ENCODE measurements around the gene CRYGB.

The CRYGB gene

DNA sequence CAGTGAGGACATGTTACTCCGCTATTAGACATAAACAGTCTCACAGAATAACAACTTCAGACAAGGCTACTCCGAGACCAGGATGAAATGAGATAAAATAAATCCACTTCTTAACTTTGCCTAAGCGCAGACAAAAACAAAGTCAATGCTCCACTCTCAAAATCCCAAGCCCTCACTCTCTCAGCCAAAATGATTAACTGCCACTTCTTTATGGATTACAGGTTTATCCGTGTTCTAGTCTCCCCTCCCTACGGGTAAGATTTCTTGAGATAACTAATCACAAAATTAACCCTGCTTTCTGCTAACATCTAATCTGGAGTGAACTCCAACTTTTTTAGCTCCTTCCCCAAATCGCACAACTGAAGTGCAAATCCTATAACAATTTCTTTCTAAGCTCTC lies 15.2 kb downstream of the CRYGB start:
- Histone ChIP-seq H3K4me2 (ENCODE audit: low read depth, low read length, poor library complexity, severe bottlenecking) (no peak overlapping the region), H3F3A (ENCODE audit: low read depth) (peaks cover 4% of the 10 kb centered on the region; the same call in 1 of the 2 replicates), H3K9me3 (ENCODE audit: insufficient read depth, low read depth, low read length) (no peaks in the 10 kb centered on the region), H4K20me1 (ENCODE audit: insufficient read depth, low read length, poor library complexity, severe bottlenecking) (no peaks in the 10 kb centered on the region), H3K4me3 (ENCODE audit: low read length, poor library complexity, severe bottlenecking) (no peak overlapping the region), H3K79me2 (ENCODE audit: insufficient read depth, low read length) (no peaks in the 10 kb centered on the region), H3K27me3 (ENCODE audit: insufficient read depth, low read length, poor library complexity, severe bottlenecking) (no peaks in the 10 kb centered on the region), H3K9ac (ENCODE audit: low read depth, low read length, poor library complexity, severe bottlenecking) (no peak overlapping the region), H3K36me3 (ENCODE audit: insufficient read depth, low read length) (no peaks in the 10 kb centered on the region), H3K4me1 (ENCODE audit: insufficient read depth, low read length, poor library complexity, severe bottlenecking) (peaks cover 25% of the 10 kb centered on the region), H2AFZ (ENCODE audit: low read length) (no peak overlapping the region), H3K9me2 (replicated peaks; ENCODE audit: low read depth, low read length) (no peaks in the 10 kb centered on the region)
- TF ChIP-seq, protein P1, sequence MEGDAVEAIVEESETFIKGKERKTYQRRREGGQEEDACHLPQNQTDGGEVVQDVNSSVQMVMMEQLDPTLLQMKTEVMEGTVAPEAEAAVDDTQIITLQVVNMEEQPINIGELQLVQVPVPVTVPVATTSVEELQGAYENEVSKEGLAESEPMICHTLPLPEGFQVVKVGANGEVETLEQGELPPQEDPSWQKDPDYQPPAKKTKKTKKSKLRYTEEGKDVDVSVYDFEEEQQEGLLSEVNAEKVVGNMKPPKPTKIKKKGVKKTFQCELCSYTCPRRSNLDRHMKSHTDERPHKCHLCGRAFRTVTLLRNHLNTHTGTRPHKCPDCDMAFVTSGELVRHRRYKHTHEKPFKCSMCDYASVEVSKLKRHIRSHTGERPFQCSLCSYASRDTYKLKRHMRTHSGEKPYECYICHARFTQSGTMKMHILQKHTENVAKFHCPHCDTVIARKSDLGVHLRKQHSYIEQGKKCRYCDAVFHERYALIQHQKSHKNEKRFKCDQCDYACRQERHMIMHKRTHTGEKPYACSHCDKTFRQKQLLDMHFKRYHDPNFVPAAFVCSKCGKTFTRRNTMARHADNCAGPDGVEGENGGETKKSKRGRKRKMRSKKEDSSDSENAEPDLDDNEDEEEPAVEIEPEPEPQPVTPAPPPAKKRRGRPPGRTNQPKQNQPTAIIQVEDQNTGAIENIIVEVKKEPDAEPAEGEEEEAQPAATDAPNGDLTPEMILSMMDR (conservative IDR thresholded peaks at IDR 0.05; ENCODE audit: low read length), result no peak
- TF ChIP-seq EZH2phosphoT487 (IDR thresholded peaks at IDR 0.05; ENCODE audit: borderline replicate concordance), result no peak

DNA sequence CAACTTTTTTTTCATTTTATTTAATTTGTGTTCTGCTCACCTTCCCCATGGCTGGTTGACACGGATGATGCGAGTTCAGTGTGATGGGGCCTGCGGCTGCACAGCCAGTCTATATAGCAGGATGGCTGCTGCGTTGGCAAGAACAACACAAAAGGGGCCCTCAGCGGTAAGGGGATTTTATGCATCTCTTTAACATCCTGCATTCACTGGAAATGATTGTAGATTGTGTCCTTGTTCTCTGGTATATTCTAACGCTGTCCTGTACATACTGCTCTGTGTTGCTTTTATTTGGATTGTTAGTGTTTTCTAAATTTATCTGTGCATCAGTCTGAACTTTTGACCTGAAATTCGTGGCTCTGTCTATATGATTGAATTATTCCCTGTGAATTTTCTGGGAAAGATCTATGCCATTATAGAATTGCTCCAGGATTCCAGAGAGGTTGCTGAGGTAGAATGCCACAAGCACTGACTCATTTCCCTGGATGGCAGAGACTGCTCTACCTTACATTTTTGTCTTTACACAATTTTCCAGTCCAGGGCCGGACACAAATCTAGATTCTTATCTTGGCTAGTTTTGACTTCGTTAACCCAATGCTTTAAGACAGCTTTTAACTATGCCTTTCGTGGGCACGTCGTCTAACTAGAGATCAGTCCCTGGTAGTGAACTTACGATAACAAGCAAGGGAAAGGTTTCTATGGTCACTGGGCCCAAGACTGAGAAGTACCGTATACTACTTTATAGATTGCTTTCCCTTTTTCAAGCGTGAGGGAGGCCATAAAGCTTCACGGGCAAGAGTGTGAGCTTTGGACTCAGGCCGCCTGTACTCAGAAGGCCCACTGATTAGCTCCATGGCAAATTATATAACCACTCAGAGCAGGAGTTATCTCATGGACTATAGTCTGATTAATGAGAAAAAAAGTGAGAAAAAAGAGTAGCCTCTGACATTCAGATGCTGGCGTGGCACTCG lies 15.9 kb downstream of the CRYGB start, which contains the start of gene CRYGC:
TSS of gene CRYGC (minus strand) at position 85 of the 968 bp plus-strand sequence. CDS start at position 49, 36 bp downstream.
- Histone ChIP-seq H3K36me3 (ENCODE audit: insufficient read depth, low read length) (no peaks in the 10 kb centered on the region), H3K79me2 (ENCODE audit: insufficient read depth, low read length) (no peaks in the 10 kb centered on the region), H3K4me3 (ENCODE audit: low read length, poor library complexity, severe bottlenecking) (no peak within 1 kb of the TSS), H3K27me3 (ENCODE audit: insufficient read depth, low read length, poor library complexity, severe bottlenecking) (no peaks in the 10 kb centered on the region), H3K4me2 (ENCODE audit: low read depth, low read length, poor library complexity, severe bottlenecking) (no peak within 1 kb of the TSS), H4K20me1 (ENCODE audit: insufficient read depth, low read length, poor library complexity, severe bottlenecking) (no peaks in the 10 kb centered on the region), H3K4me1 (ENCODE audit: insufficient read depth, low read length, poor library complexity, severe bottlenecking) (peaks cover 18% of the 10 kb centered on the region), H3K9me3 (ENCODE audit: insufficient read depth, low read depth, low read length) (no peaks in the 10 kb centered on the region), H3K9me2 (replicated peaks; ENCODE audit: low read depth, low read length) (no peaks in the 10 kb centered on the region), H2AFZ (ENCODE audit: low read length) (no peak within 1 kb of the TSS), H3F3A (ENCODE audit: low read depth) (no peaks in the 10 kb centered on the region), H3K9ac (ENCODE audit: low read depth, low read length, poor library complexity, severe bottlenecking) (no peak within 1 kb of the TSS)
- TF ChIP-seq, protein P1 (conservative IDR thresholded peaks at IDR 0.05; ENCODE audit: low read length), result no peak
- TF ChIP-seq EZH2phosphoT487 (IDR thresholded peaks at IDR 0.05; ENCODE audit: borderline replicate concordance), result no peak

DNA sequence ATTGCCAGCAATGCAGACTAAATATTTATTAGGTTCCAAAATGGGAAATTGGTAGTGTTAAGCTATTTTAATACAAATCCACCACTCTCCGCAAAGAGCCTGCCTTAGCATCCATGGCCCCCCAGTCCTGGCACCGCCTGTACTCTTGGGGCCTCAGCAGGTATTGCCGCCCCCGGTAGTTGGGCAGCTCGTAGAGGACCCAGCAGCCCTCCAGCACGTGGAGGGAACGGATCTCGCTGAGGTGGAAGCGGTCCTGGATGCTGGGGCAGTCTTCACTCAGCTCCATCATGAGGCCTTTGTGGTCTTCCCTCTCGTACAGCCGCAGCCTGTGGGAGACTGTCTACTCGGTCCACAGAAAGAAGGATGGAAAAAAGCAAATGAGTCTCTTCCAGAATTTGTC lies 17.8 kb downstream of the CRYGB start:
- no peak overlapping the region for H3K9ac ChIP-seq (ENCODE audit: low read depth, low read length, poor library complexity, severe bottlenecking)
- H2AFZ ChIP-seq (ENCODE audit: low read length), result no peak overlapping the region
- H3F3A ChIP-seq (ENCODE audit: low read depth), result no peaks in the 10 kb centered on the region
- H3K9me2 ChIP-seq (replicated peaks; ENCODE audit: low read depth, low read length), result no peaks in the 10 kb centered on the region
- H3K79me2 ChIP-seq (ENCODE audit: insufficient read depth, low read length), result no peaks in the 10 kb centered on the region
- no peaks in the 10 kb centered on the region for H3K27me3 ChIP-seq (ENCODE audit: insufficient read depth, low read length, poor library complexity, severe bottlenecking)
- no peak overlapping the region for H3K4me2 ChIP-seq (ENCODE audit: low read depth, low read length, poor library complexity, severe bottlenecking)
- no peaks in the 10 kb centered on the region for H3K36me3 ChIP-seq (ENCODE audit: insufficient read depth, low read length)
- H3K4me3 ChIP-seq (ENCODE audit: low read length, poor library complexity, severe bottlenecking), result no peak overlapping the region
- no peak for TF ChIP-seq EZH2phosphoT487 (IDR thresholded peaks at IDR 0.05; ENCODE audit: borderline replicate concordance)
- TF ChIP-seq, protein P1 (conservative IDR thresholded peaks at IDR 0.05; ENCODE audit: low read length), result no peak
- no peaks in the 10 kb centered on the region for H4K20me1 ChIP-seq (ENCODE audit: insufficient read depth, low read length, poor library complexity, severe bottlenecking)
- H3K9me3 ChIP-seq (ENCODE audit: insufficient read depth, low read depth, low read length), result no peaks in the 10 kb centered on the region
- peaks cover 5% of the 10 kb centered on the region for H3K4me1 ChIP-seq (ENCODE audit: insufficient read depth, low read length, poor library complexity, severe bottlenecking)

All from Loucy (cell line).